Keratinocyte (primary cell): ENCODE results near the gene SETD7.
A peak's percentile ranks its signal among the peaks of the same experiment; 100 is the strongest.

Experiments used
- EZH2 ChIP-seq: IDR thresholded peaks from one replicate; pipeline ENCODE4 v1.6.1; 2012; ENCODE audit warnings: inconsistent platforms, mild to moderate bottlenecking, low read length, moderate library complexity
- TF ChIP-seq, protein P1 (sequence below), 3 experiments: IDR thresholded peaks in 1 of 3; conservative IDR thresholded peaks in 1 of 3; optimal IDR thresholded peaks in 1 of 3; 2 replicates in 2 of 3; 3 replicates in 1 of 3; pipeline versions ENCODE3 to v1.5.1; 2011; ENCODE audit warnings: low read length in 3 of 3, mild to moderate bottlenecking in 3 of 3, moderate library complexity in 2 of 3, control low read depth in 1 of 3, inconsistent platforms in 1 of 3; ENCODE audit not compliant: insufficient read depth in 2 of 3; ENCODE audit errors: extremely low read depth in 1 of 3

- no peak for TF ChIP-seq EZH2
- TF ChIP-seq, protein P1, sequence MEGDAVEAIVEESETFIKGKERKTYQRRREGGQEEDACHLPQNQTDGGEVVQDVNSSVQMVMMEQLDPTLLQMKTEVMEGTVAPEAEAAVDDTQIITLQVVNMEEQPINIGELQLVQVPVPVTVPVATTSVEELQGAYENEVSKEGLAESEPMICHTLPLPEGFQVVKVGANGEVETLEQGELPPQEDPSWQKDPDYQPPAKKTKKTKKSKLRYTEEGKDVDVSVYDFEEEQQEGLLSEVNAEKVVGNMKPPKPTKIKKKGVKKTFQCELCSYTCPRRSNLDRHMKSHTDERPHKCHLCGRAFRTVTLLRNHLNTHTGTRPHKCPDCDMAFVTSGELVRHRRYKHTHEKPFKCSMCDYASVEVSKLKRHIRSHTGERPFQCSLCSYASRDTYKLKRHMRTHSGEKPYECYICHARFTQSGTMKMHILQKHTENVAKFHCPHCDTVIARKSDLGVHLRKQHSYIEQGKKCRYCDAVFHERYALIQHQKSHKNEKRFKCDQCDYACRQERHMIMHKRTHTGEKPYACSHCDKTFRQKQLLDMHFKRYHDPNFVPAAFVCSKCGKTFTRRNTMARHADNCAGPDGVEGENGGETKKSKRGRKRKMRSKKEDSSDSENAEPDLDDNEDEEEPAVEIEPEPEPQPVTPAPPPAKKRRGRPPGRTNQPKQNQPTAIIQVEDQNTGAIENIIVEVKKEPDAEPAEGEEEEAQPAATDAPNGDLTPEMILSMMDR (optimal IDR thresholded peaks at IDR 0.05 in 1 of 3, IDR thresholded peaks at IDR 0.05 in 1 of 3, conservative IDR thresholded peaks at IDR 0.05 in 1 of 3; ENCODE audit: extremely low read depth in 1 of 3, insufficient read depth in 2 of 3, low read length in 3 of 3) = peak; percentile 48 to 65 (median 49)
These were observed 103.0 kb downstream of the SETD7 start for GRCh38 chr4:139453041-139453370.
